HG02970 (cell line): ENCODE measurements around the gene TELO2.
"Not testable (repeated sequence)": the region's sequence is repeated elsewhere in the genome, so short reads cannot be mapped to it uniquely, and the experiment has no call there.

Experiments used
- ATAC-seq: cut with Tn5 transposase; IDR thresholded peaks from one replicate; pipeline ENCODE4 v1.9.1; 2021; ENCODE audit warnings: mild to moderate bottlenecking, moderate library complexity, moderate number of reproducible peaks; ENCODE audit not compliant: unreplicated experiment, low FRiP score

TELO2 gene

DNA sequence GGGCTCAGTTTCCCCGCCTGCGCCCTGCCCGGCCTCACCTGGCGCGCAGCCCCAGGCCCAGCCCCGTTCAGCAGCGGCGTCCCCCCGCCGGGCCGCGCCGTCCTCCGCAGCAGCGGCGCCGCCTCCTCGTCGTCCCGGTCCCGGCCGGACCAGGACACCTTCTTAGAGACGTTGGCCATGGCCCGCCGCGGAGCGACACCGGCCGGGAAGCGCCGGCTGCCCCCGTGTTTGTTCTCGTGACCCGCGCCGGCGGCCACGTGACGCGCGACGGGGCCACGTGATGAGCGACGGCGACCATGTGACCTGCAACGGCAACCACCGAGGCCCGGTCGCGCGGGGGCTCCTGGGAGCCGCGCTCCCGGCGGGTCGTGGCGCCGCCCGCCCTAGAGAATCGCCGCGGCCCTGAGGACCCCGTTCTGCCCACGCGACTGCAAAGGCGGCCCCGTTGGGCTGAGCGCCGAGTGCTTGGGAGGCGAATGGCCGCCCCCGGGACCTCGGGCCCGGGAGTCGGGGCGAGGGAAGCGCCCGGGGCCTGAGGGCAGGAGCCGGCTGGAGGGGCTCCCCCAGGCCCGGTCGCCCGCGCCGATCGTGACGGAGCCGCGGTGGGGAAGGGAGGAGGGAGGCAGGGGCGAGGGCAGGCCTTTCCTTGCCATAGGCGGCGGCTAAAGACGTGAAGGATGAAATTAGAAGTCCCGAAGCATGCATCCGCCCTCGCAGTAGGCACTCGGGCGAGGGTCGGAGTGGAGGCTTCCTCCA lies 18.2 kb upstream of the TELO2 start, which contains the start of gene CLCN7:
CLCN7 (minus strand) TSS at position 233 of the 756 bp plus-strand sequence; CDS start at position 179, 54 bp downstream.
- peak; percentile 85 for ATAC-seq

GRCh38 chr16:1475552-1476114 lies 17.5 kb upstream of the TELO2 start:
- ATAC-seq, result no peak

DNA sequence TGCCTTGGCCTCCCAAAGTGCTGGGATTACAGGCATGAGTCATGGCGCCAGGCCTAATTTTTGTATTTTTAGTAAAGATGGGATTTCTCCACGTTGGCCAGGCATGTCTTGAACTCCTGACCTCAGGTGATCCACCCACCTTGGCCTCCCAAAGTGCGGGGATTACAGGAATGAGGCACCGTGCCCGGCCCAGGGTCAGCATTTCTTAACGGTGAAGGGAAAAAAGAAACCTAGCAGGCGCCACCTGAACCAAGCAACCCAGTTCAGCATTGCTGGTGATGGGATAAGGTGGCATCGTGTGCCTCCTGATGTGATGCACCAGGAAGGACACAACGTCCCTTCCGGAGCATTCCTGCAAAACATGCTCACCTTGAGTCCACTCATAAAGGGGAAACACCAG lies 16.1 kb upstream of the TELO2 start:
- ATAC-seq, result no peak

DNA sequence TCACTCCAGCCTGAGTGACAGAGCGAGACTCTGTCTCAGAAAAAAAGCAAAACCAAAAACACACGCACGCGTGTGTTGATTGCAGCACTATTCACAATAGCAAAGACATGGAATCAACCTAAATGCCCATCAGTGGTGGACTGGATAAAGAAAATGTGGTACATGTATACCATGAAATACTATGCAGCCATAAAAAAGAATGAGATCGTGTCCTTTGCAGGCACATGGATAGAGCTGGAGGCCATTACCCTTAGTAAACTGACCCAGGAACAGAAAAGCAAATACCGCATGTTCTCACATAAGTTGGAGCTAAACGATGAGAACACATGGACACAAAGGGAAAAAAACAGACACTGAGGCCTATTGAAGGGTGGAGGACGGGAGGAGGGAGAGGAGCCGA lies 14.2 kb upstream of the TELO2 start:
- not testable (repeated sequence) for ATAC-seq

DNA sequence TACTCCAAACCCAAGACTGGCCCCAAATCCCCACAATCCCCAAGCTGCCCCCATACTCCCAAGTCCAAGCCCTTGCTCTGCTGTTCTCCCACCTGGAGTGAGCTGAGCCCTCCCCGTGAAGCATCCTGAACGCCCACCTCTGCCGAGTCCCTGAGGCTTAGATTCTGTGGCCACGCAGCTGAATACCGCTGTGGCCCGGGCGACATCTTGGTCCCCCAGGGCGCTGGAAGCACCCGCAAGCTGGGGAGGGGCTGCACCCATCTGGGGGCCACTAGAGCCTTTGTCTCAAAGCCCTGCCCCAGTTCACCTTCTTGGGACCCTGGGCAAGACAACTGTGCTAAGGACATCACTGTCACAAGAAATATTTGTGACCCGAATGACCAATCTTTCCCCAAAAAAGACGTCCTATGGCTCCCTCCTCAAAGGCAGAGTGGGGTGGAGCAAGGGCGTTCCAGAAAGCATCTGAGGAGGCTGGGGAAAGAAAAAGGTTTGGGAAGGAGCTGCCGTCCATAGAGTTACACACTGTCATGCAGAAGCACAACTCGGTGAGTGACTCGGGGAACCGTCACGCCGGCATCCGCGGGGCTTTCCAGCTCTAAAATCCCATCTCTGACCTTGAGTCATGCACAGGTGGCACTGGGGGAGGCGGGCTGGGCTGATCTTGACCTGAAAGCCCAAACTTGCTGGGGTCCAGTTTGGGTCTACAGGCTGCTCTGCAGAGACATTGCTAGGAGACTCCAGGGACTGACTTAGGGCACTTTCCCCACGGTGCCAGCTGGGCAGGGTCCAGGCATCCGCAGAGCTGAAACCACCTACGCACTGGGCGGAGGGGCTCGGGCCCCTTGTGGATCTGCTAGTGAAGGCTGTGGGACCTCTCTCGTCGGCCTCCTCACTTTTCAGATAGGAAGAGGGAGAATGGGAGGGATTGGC lies 11.0 kb upstream of the TELO2 start:
- ATAC-seq, result no peak

GRCh38 chr16:1485847-1486496 lies 7.2 kb upstream of the TELO2 start:
- no peak for ATAC-seq

GRCh38 chr16:1486551-1487390 lies 6.4 kb upstream of the TELO2 start:
- ATAC-seq, result no peak

- ATAC-seq, result no peak
Observed at GRCh38 chr16:1487395-1488053, 5.6 kb upstream of the TELO2 start.

DNA sequence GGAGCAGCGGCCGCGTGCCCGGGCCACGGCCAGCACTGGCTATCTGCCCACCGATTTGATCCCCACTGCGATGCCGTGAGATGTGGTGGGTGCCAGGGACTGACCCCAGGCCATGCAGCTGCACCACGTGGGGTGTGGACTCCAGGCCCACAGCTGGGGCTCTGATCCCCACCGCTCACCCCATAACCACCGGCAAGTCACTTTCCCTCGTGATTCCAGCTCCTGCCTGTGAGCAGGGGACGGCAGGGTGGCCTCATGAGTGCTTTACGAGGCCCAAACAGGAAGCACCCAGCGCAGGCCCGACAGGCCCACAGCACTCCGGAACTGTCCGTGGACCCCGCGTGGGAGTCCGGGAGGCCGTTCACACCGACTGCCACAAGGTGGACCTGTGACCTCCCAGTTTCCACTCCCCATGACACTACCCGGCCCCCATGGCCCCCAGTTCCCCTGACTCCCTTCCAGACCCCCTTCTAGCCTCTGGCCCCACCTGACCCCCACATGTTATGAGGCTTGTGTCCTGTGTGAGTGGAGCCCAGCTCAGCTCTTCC lies 5.0 kb upstream of the TELO2 start:
- no peak for ATAC-seq

- no peak for ATAC-seq
Observed at GRCh38 chr16:1488619-1489018, 4.5 kb upstream of the TELO2 start, which contains the start of gene PTX4. Gene PTX4 (minus strand): TSS chr16:1488944. CDS start chr16:1488909, 35 bp downstream.

DNA sequence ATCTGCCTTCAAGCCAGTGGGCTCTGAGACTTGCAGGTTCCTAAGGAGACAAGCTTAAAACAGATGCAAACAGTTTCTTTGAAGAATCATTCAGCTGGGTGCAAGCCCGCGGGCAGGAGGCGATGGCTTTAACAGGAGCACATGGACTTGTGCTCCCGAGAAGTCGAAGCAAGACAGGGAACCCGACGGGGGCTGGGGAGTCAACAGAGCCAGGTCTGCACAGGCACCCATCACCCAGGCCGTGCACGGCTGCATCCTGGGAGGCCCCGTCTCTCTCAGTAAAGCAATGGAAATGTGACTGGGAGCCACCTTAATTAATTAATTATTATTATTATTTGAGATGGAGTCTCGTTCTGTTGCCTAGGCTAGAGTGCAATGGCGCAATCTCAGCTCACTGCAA lies 4.1 kb upstream of the TELO2 start:
- ATAC-seq, result no peak

- ATAC-seq, result no peak
Observed at GRCh38 chr16:1491327-1491726, 1.8 kb upstream of the TELO2 start.

- no peak for ATAC-seq
Observed at GRCh38 chr16:1492082-1492922, 858 bp upstream of the TELO2 start.

DNA sequence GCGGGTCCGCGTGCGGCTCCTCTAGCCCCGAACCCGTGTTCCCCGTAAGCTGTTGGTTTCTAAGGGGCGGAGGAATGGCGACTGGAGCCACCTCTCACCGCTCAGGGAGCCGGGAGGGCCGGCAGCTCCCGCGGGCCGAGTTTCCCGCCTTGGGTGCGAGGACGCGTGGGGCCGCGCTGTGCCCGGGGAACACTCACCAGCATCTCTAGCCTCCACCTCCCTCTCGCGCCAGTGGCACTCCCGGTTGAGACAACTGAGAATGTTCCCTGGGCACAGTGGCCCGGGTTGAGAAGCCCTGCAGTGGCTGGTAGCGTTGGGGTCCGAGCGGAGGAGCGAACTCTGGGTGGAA lies 560 bp downstream of the TELO2 start:
- ATAC-seq, result no peak

DNA sequence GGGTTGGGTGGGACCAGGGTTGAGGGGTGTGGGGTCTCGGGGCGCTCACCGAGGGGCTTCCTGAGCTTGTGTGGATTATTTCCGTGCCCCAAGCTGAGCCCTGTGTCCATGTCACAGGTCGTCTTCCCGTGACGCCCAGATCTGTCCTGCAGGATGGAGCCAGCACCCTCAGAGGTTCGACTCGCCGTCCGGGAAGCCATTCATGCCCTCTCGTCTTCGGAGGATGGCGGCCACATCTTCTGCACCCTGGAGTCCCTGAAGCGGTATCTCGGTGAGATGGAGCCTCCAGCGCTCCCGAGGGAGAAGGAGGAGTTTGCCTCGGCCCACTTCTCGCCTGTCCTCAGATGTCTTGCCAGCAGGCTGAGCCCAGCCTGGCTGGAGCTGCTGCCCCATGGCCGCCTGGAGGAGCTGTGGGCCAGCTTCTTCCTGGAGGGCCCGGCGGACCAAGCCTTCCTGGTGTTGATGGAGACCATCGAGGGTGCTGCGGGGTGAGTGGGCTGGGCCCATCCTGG lies 1.0 kb downstream of the TELO2 start:
- no peak for ATAC-seq

GRCh38 chr16:1494711-1495110 lies 1.6 kb downstream of the TELO2 start:
- no peak for ATAC-seq

- no peak for ATAC-seq
Observed at GRCh38 chr16:1495211-1495888, 2.2 kb downstream of the TELO2 start.
